ENCODE measurements around the gene ITGB7.

GRCh38 chr12:53234271-53234914, 27.3 kb upstream of the ITGB7 start:
- TF ChIP-seq CTCF (IDR thresholded peaks at IDR 0.05) (no peak), POLR2A (IDR thresholded peaks at IDR 0.05) (no peak), POLR2AphosphoS5 (IDR thresholded peaks at IDR 0.05) (no peak)
